Endothelial cell (in vitro differentiated cells): Measurements from ENCODE around the gene RTBDN. TPM values are rescaled to one million over a fixed set of nuclear protein-coding genes. Genes with fewer than 3 reads are reported as not detected.
A peak's percentile ranks its signal among the peaks of the same experiment; 100 is the strongest.

Source experiments
- DNase-seq: peaks from one replicate; pipeline ENCODE4 v3.0.0; 2021; ENCODE audit warnings: low spot score
- H3K27ac Mint-ChIP-seq: one replicate; pipeline ENCODE4 v1.8.0; 2021; ENCODE audit warnings: mixed read lengths, inconsistent platforms; ENCODE audit not compliant: unreplicated experiment
- H3K27me3 Mint-ChIP-seq: one replicate; pipeline ENCODE4 v1.8.0; 2021; ENCODE audit warnings: mild to moderate bottlenecking, moderate library complexity, mixed read lengths, inconsistent platforms; ENCODE audit not compliant: unreplicated experiment
- H3K36me3 Mint-ChIP-seq: one replicate; pipeline ENCODE4 v1.8.0; 2021; ENCODE audit warnings: mild to moderate bottlenecking, low read depth, mixed read lengths, inconsistent platforms; ENCODE audit not compliant: unreplicated experiment
- H3K4me1 Mint-ChIP-seq: one replicate; pipeline ENCODE4 v1.8.0; 2021; ENCODE audit warnings: mild to moderate bottlenecking, mixed read lengths, inconsistent platforms; ENCODE audit not compliant: unreplicated experiment
- H3K4me3 Mint-ChIP-seq: one replicate; pipeline ENCODE4 v1.8.0; 2021; ENCODE audit warnings: mild to moderate bottlenecking, mixed read lengths, inconsistent platforms; ENCODE audit not compliant: unreplicated experiment
- H3K9me3 Mint-ChIP-seq: one replicate; pipeline ENCODE4 v1.8.0; 2021; ENCODE audit warnings: mixed read lengths, inconsistent platforms; ENCODE audit not compliant: unreplicated experiment
- CTCF ChIP-seq: fragments of 200-600 bp; sonication (generic); IDR thresholded peaks from one replicate; pipeline ENCODE4 v1.5.0; 2021; ENCODE audit warnings: antibody characterized with exemption; ENCODE audit not compliant: unreplicated experiment
- total RNA-seq: library from RNA; stranded (reverse); fragmentation: NEBNext Ultra II Directional; extraction: Animal tissue kit (Norgen Biotek cat#: 25700); gene quantifications from one replicate; pipeline ENCODE4 v1.2.1, GENCODE V29; 2021; ENCODE audit not compliant: unreplicated experiment

The RTBDN gene
- total RNA-seq, 1 donor from 2014 or later, result not detected

GRCh38 chr19:12784871-12785430 is 49.4 kb downstream of the RTBDN start:
- H3K4me3 Mint-ChIP-seq, result no peak overlapping the region
- no peak for TF ChIP-seq CTCF
- H3K27me3 Mint-ChIP-seq, result peaks cover 16% of the 10 kb centered on the region
- peaks cover 19% of the 10 kb centered on the region for H3K4me1 Mint-ChIP-seq
- no peak overlapping the region for H3K27ac Mint-ChIP-seq
- DNase-seq, result no peak
- H3K36me3 Mint-ChIP-seq, result no peaks in the 10 kb centered on the region
- H3K9me3 Mint-ChIP-seq, result no peaks in the 10 kb centered on the region

- Mint-ChIP-seq H3K27ac (no peak overlapping the region), H3K4me3 (no peak overlapping the region), H3K4me1 (peaks cover 21% of the 10 kb centered on the region), H3K27me3 (peaks cover 16% of the 10 kb centered on the region), H3K36me3 (no peaks in the 10 kb centered on the region), H3K9me3 (no peaks in the 10 kb centered on the region)
- no peak for DNase-seq
- no peak for TF ChIP-seq CTCF
Observed at GRCh38 chr19:12784394-12784870, 49.9 kb downstream of the RTBDN start.

- peaks cover 15% of the 10 kb centered on the region for H3K27me3 Mint-ChIP-seq
- no peak for DNase-seq
- no peak for TF ChIP-seq CTCF
- peak overlapping the region; percentile 95 for H3K27ac Mint-ChIP-seq
- no peaks in the 10 kb centered on the region for H3K36me3 Mint-ChIP-seq
- no peaks in the 10 kb centered on the region for H3K9me3 Mint-ChIP-seq
- H3K4me3 Mint-ChIP-seq, result peak overlapping the region; percentile 84
- H3K4me1 Mint-ChIP-seq, result peaks cover 22% of the 10 kb centered on the region
Observed at GRCh38 chr19:12783849-12784393, 50.5 kb downstream of the RTBDN start.

- H3K4me1 Mint-ChIP-seq, result peaks cover 23% of the 10 kb centered on the region
- no peak for DNase-seq
- peak overlapping the region; percentile 84 for H3K4me3 Mint-ChIP-seq
- peak overlapping the region; percentile 95 for H3K27ac Mint-ChIP-seq
- peaks cover 4% of the 10 kb centered on the region for H3K36me3 Mint-ChIP-seq
- no peaks in the 10 kb centered on the region for H3K9me3 Mint-ChIP-seq
- no peak for TF ChIP-seq CTCF
- peaks cover 18% of the 10 kb centered on the region for H3K27me3 Mint-ChIP-seq
Observed at GRCh38 chr19:12783291-12783848, 51.0 kb downstream of the RTBDN start.
